Measurements from ENCODE around the gene ERCC6L2. TPM values are rescaled to one million over a fixed set of nuclear protein-coding genes. Genes with fewer than 3 reads are reported as not detected.

The ERCC6L2 gene
- total and polyA plus RNA-seq, 10 of the 15 experiments (the other 5 are each of a cell fraction or from before 2014, with no cell fraction given) = 8.1 to 45.0 (median 22.6) TPM

DNA sequence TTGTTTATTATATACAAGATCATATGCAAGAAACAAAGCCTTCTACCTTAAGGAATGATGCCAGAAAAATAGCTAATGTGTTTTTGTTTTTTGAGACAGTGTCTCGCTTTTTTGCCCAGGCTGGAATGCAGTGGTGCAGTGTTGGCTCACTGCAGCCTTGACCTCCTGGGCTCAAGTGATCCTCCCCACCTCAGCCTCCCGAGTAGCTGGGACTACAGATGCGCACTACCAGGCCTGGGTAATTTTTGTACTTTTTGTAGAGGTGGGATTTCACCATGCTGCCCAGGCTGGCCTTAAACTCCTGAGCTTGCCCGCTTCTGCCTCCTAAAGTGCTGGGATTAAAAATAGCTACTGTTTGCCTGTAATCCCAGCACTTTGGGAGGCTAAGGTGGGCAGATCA is 15.1 kb downstream of the ERCC6L2 start (continued):
- TF ChIP-seq ZNF622 (IDR thresholded peaks at IDR 0.05) (no peak), IKZF1 (conservative IDR thresholded peaks at IDR 0.05) (no peak), ATF2 (IDR thresholded peaks at IDR 0.05; ENCODE audit: low read length) (no peak), ETV6 (conservative IDR thresholded peaks at IDR 0.05 in 1 of 2, IDR thresholded peaks at IDR 0.05 in 1 of 2; ENCODE audit: borderline replicate concordance in 1 of 2, low read depth in 1 of 2) (no peak), BCL11A (IDR thresholded peaks at IDR 0.05; ENCODE audit: low read depth, low read length) (no peak), TCF7 (IDR thresholded peaks at IDR 0.05; ENCODE audit: borderline replicate concordance) (no peak), LARP7 (IDR thresholded peaks at IDR 0.05) (no peak), STAT1 (conservative IDR thresholded peaks at IDR 0.05) (no peak), ZBTB11 (CRISPR knock-in tag; IDR thresholded peaks at IDR 0.05) (no peak)

All from GM12878 (cell line).